Measurements from ENCODE around the gene LGALS7. TPM values are rescaled to one million over a fixed set of nuclear protein-coding genes. Genes with fewer than 3 reads are reported as not detected.

The LGALS7 gene
- total RNA-seq, 1 donor from 2014 or later = not detected

- intact Hi-C loops (cut with micrococcal nuclease) = no loop called here
These were observed 32.4 kb downstream of the LGALS7 start for GRCh38 chr19:38740932-38741331.

- intact Hi-C loops (cut with micrococcal nuclease) = no loop called here
These were observed 33.1 kb downstream of the LGALS7 start for GRCh38 chr19:38740257-38740592.

GRCh38 chr19:38739440-38740256 is 33.7 kb downstream of the LGALS7 start:
- intact Hi-C loops (cut with micrococcal nuclease) = no loop called here

- intact Hi-C loops (cut with micrococcal nuclease) = loop anchor here (1.0 kb wide), 1 partner anchor 93 kb away; the partner anchor contains the start of gene ECH1
These were observed 35.2 kb downstream of the LGALS7 start for GRCh38 chr19:38737921-38738737.

- intact Hi-C loops (cut with micrococcal nuclease) = loop anchor here (1.0 kb wide), 1 partner anchor 94 kb away; the partner anchor contains the start of gene ECH1
These were observed 35.9 kb downstream of the LGALS7 start for GRCh38 chr19:38737281-38737865.

- intact Hi-C loops (cut with micrococcal nuclease) = loop anchor here (1.0 kb wide), 1 partner anchor 95 kb away; the partner anchor contains the start of gene ECH1
These were observed 36.7 kb downstream of the LGALS7 start for GRCh38 chr19:38736413-38737280.

GRCh38 chr19:38736036-38736412 is 37.3 kb downstream of the LGALS7 start:
- intact Hi-C loops (cut with micrococcal nuclease) = no loop called here

- intact Hi-C loops (cut with micrococcal nuclease) = no loop called here
These were observed 38.0 kb downstream of the LGALS7 start for GRCh38 chr19:38735257-38735686.

- intact Hi-C loops (cut with micrococcal nuclease) = no loop called here
These were observed 38.7 kb downstream of the LGALS7 start for GRCh38 chr19:38734426-38735256.

- intact Hi-C loops (cut with micrococcal nuclease) = no loop called here
These were observed 39.2 kb downstream of the LGALS7 start for GRCh38 chr19:38734176-38734425.

- intact Hi-C loops (cut with micrococcal nuclease) = no loop called here
These were observed 39.7 kb downstream of the LGALS7 start for GRCh38 chr19:38733493-38734175.

- intact Hi-C loops (cut with micrococcal nuclease) = no loop called here
These were observed 40.1 kb downstream of the LGALS7 start for GRCh38 chr19:38733241-38733492.

GRCh38 chr19:38731654-38732301 is 41.5 kb downstream of the LGALS7 start:
- intact Hi-C loops (cut with micrococcal nuclease) = no loop called here

GRCh38 chr19:38730731-38731589 is 42.4 kb downstream of the LGALS7 start:
- intact Hi-C loops (cut with micrococcal nuclease) = no loop called here

- intact Hi-C loops (cut with micrococcal nuclease) = no loop called here
These were observed 42.9 kb downstream of the LGALS7 start for GRCh38 chr19:38730470-38730730.

- intact Hi-C loops (cut with micrococcal nuclease) = loop anchor here (1.0 kb wide), 2 partner anchors 139 to 200 kb away; partner anchors contain the start of genes MRPS12 and SARS2
These were observed 43.5 kb downstream of the LGALS7 start for GRCh38 chr19:38729653-38730469.

GRCh38 chr19:38728752-38729541 is 44.4 kb downstream of the LGALS7 start:
- intact Hi-C loops (cut with micrococcal nuclease) = loop anchor here (1.0 kb wide), 2 partner anchors 140 to 201 kb away; partner anchors contain the start of genes MRPS12 and SARS2
